ENCODE measurements around the gene ATP2A2. TPM values are rescaled to one million over a fixed set of nuclear protein-coding genes. Genes with fewer than 3 reads are reported as not detected.
A peak's percentile ranks its signal among the peaks of the same experiment; 100 is the strongest.

Gene ATP2A2
- total RNA-seq = 93.5 and 129 TPM in 2 replicates

DNA sequence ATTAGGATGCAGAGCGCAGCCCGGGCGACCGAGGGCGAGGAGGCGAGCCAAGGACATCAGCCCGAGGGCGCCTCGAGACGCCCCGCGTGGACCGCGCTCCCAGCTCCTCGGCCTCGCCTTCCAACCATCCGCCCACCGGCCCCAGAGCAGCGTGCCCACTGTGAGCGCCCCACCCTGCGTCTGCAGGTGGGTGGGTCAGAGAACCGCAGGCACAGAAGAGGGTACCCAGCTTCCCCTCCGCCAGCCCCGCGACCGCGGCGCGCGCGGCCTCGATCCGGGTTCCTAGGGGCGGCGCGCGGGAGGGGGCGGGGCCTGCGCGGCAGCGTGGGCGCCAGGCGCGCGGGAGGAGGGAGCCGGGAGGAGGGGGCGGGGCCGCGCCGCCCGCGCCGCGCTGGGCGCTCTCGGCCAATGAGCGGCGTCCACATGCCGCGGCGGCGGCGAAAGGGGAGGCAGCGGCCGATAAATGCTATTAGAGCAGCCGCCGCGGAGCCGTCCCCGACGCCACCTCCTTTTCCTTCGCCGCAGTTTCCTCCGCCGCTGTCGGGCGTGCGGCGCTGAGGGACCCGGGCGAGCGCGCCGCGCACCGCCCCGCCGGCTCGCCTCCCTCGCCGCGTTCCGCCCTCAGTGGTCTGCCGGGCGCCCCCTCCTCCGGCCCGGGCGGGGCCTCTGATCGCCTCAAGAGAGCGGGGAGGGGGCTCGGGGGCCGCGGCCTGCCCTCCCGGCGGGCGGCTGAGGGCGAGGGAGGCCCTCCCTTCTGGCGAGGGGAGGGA is at the start of gene ATP2A2:
TSS of gene ATP2A2 (plus strand) at position 469 of the 770 bp plus-strand sequence. CDS start 543 bp downstream, outside the sequence.
- H3K4me3 ChIP-seq (ENCODE audit: low read depth, low read length) = peak within 1 kb of the TSS; percentile 81
- TF ChIP-seq, protein P1, sequence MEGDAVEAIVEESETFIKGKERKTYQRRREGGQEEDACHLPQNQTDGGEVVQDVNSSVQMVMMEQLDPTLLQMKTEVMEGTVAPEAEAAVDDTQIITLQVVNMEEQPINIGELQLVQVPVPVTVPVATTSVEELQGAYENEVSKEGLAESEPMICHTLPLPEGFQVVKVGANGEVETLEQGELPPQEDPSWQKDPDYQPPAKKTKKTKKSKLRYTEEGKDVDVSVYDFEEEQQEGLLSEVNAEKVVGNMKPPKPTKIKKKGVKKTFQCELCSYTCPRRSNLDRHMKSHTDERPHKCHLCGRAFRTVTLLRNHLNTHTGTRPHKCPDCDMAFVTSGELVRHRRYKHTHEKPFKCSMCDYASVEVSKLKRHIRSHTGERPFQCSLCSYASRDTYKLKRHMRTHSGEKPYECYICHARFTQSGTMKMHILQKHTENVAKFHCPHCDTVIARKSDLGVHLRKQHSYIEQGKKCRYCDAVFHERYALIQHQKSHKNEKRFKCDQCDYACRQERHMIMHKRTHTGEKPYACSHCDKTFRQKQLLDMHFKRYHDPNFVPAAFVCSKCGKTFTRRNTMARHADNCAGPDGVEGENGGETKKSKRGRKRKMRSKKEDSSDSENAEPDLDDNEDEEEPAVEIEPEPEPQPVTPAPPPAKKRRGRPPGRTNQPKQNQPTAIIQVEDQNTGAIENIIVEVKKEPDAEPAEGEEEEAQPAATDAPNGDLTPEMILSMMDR (conservative IDR thresholded peaks at IDR 0.05; ENCODE audit: low read depth, low read length) = no peak
- DNase-seq (ENCODE audit: low read depth) = no peak

GRCh38 chr12:110233212-110233903 is 47.7 kb upstream of the ATP2A2 start:
- TF ChIP-seq, protein P1 (conservative IDR thresholded peaks at IDR 0.05; ENCODE audit: low read depth, low read length) = no peak

DNA sequence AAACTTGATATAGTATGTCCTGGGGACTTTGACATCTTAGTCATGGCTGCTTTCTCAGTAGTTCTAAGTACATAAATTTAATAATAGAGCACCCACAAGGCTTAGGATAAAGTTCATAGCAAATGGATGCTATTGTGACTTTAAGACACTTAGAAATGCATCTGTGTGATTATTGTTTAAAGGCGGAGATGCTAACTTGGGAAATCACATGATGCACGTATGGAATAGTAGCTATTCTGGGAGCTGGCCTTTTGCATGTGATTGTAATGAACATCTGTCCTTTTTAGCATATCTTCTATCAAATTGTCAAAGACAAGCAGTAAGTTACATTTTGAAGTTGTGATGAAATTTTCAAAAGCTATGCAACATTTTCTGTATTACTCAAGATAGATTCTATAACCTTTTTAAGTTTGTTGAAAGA is 46.7 kb upstream of the ATP2A2 start:
- H3K4me3 ChIP-seq (ENCODE audit: low read depth, low read length) = no peak overlapping the region
- TF ChIP-seq, protein P1 (conservative IDR thresholded peaks at IDR 0.05; ENCODE audit: low read depth, low read length) = no peak
- no peak for DNase-seq (ENCODE audit: low read depth)

More at GRCh38 chr12:110233212-110233903, 47.7 kb upstream of the ATP2A2 start:
- no peak for DNase-seq (ENCODE audit: low read depth)
- H3K4me3 ChIP-seq (ENCODE audit: low read depth, low read length) = no peak overlapping the region

DNA sequence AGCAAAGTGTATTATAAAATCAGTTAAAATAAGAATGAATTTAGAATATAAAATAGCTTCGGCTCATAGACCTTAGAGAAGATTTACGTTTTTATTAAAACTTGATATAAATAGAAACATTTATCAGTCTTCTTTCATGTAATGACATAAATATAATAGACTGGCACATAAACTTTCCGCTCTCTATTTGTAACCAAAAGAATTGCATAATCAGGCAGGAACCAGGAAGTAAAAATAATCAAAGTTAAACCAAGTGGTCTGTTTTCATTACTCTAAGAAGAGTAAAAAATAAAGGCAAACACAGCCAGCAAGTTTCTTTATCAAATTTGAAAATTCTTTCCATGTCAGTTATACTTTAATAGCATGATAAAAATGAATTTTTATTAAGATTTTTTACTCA is 46.3 kb upstream of the ATP2A2 start:
- TF ChIP-seq, protein P1 (conservative IDR thresholded peaks at IDR 0.05; ENCODE audit: low read depth, low read length) = no peak
- no peak overlapping the region for H3K4me3 ChIP-seq (ENCODE audit: low read depth, low read length)
- no peak for DNase-seq (ENCODE audit: low read depth)

GRCh38 chr12:110235383-110235782 is 45.7 kb upstream of the ATP2A2 start:
- no peak overlapping the region for H3K4me3 ChIP-seq (ENCODE audit: low read depth, low read length)
- TF ChIP-seq, protein P1 (conservative IDR thresholded peaks at IDR 0.05; ENCODE audit: low read depth, low read length) = no peak
- no peak for DNase-seq (ENCODE audit: low read depth)

- no peak overlapping the region for H3K4me3 ChIP-seq (ENCODE audit: low read depth, low read length)
- TF ChIP-seq, protein P1 (conservative IDR thresholded peaks at IDR 0.05; ENCODE audit: low read depth, low read length) = no peak
- DNase-seq (ENCODE audit: low read depth) = no peak
Measured at GRCh38 chr12:110243227-110243626, 37.8 kb upstream of the ATP2A2 start.

Measured in epithelial cell of proximal tubule (primary cell).